GM13976 (cell line): ENCODE results near the gene ADORA2B.

Source experiments
- DNase-seq: peaks from one replicate; pipeline ENCODE4 v3.0.0; 2012; ENCODE audit warnings: low spot score
- in situ Hi-C: fragments of 300-500 bp; cut with MboI; formaldehyde crosslinking; loops from one replicate; pipeline ENCODE4 v1.12.0; 2022; ENCODE audit warnings: low sequenced_read_pairs, mixed read lengths, inconsistent platforms; ENCODE audit not compliant: unreplicated experiment
- TF ChIP-seq, protein P1 (sequence below): IDR thresholded peaks from 2 replicates; pipeline ENCODE4 v1.5.1; 2012; ENCODE audit warnings: borderline replicate concordance, mild to moderate bottlenecking; ENCODE audit not compliant: insufficient read depth; ENCODE audit errors: extremely low read depth, missing control alignments, control extremely low read depth

Gene ADORA2B

GRCh38 chr17:15921640-15922039, 23.3 kb upstream of the ADORA2B start:
- TF ChIP-seq, protein P1, sequence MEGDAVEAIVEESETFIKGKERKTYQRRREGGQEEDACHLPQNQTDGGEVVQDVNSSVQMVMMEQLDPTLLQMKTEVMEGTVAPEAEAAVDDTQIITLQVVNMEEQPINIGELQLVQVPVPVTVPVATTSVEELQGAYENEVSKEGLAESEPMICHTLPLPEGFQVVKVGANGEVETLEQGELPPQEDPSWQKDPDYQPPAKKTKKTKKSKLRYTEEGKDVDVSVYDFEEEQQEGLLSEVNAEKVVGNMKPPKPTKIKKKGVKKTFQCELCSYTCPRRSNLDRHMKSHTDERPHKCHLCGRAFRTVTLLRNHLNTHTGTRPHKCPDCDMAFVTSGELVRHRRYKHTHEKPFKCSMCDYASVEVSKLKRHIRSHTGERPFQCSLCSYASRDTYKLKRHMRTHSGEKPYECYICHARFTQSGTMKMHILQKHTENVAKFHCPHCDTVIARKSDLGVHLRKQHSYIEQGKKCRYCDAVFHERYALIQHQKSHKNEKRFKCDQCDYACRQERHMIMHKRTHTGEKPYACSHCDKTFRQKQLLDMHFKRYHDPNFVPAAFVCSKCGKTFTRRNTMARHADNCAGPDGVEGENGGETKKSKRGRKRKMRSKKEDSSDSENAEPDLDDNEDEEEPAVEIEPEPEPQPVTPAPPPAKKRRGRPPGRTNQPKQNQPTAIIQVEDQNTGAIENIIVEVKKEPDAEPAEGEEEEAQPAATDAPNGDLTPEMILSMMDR, result no peak
- in situ Hi-C loops, result no loop called here
- DNase-seq, result no peak

DNA sequence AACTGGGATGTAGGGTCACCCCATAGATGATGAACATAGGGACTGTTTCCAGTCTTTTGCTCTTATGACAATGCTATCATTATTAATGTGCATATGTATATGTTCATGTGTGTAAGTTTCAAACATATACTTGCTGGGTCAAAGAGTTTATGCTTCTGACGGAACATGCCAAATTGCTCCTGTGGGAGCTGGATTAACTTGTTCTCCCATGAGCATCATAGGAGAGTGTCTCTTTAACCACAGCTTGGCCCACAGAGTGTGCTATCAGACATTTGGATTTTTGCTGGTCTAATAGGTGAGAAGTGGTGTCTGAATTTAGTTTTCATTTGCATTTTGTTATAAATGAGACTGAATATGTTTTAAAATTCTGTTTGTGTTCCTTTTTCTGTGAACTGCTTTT, 22.3 kb upstream of the ADORA2B start:
- TF ChIP-seq, protein P1, result no peak
- no peak for DNase-seq
- in situ Hi-C loops, result no loop called here

- DNase-seq, result no peak
- TF ChIP-seq, protein P1, result no peak
- in situ Hi-C loops, result no loop called here
Observed at GRCh38 chr17:15926039-15926740, 18.7 kb upstream of the ADORA2B start.

GRCh38 chr17:15928286-15928785, 16.6 kb upstream of the ADORA2B start:
- TF ChIP-seq, protein P1, result no peak
- in situ Hi-C loops, result no loop called here
- no peak for DNase-seq

- no peak for DNase-seq
- TF ChIP-seq, protein P1, result no peak
- in situ Hi-C loops, result no loop called here
Observed at GRCh38 chr17:15929941-15930340, 15.0 kb upstream of the ADORA2B start.

DNA sequence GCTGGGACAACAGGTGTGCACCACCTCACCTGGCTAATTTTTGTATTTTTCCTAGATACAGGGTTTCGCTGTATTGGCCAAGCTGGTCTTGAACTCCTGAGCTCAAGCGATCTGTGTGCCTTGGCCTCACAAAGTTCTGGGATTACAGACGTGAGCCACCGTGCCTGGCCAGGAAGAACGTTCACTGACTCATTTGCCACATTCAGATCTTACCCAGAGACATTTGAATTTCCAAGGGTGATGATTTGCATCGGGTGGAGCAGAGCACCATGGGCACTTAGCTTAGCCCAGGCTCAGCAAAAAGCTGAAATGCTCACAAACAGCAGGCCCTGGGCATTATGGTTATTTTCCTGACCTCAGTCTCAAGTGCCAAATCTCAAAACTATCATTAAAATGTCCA, 14.5 kb upstream of the ADORA2B start:
- in situ Hi-C loops, result no loop called here
- DNase-seq, result no peak
- TF ChIP-seq, protein P1, result no peak
